CD4-positive, alpha-beta T cell treated with Interferon alpha-2 for 1 hour (primary cell): ENCODE data around the gene ZBTB46.

Source experiments
- DNase-seq, 2 donors: peaks; one replicate each; pipeline ENCODE4 v3.0.0-alpha.2; 2020 to 2022

The ZBTB46 gene

DNA sequence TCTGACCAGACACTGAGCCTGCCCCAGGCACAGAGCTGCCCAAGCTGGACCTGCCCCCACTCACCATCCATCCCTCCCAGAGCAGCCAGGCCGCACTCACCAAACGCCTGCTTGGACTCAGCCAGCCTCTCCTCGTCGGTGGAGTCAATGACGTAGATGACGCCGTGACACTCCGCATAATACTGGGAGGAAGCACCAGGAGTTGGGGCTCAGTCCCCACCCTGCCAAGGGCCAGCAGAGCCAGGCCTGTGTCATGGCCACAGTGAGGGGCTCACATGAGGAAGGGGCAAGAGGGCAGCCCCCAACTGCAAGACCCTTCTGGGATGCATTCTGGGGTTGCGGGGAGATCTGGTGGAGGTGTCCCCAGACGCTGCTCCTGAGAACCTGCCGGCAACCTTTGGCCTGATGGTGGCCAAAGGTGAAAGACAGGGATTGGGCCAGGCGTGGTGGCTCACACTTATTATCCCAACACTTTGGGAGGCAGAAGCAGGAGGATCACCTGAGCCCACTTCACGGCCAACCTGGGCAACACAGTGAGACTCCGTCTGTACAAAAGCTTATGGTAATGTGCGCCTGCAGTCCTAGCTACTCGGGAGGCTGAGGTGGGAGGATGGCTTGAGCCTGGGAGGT lies 128.9 kb downstream of the ZBTB46 start:
- DNase-seq = no peak

DNA sequence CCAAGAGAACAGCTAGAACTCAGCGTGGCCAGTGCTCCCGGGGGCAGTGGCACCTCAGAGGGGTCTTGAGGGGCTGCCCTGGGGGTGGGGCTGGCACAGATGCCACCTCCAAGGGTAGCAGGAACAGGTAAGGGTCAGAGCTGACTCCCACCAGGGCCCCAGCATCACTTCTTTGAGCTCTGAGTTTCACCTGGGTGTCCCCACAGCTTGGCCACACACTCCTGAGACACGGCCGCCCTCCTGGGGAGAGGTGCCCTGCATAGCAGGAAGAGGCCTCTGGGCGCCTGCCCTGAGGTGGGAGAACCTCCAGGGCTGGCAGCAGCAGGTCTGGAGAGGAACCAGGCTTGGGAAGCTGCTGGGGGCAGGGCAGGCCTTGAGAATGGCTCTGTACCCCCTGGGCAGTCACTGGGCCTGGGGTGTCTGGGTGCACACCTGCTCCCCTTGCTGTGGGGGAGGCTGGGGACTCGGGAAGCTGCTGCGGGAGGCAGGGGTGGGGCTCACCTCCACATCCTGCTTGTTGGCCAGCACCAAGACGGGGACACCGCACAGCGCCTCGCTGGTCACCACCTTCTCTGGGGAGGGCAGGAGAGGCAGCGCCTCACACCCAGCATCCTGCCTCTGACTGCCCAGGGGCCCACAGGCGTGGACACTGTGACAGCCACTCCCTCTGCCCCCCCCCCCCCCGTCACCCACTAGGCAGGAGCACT lies 129.6 kb downstream of the ZBTB46 start:
- no peak for DNase-seq

DNA sequence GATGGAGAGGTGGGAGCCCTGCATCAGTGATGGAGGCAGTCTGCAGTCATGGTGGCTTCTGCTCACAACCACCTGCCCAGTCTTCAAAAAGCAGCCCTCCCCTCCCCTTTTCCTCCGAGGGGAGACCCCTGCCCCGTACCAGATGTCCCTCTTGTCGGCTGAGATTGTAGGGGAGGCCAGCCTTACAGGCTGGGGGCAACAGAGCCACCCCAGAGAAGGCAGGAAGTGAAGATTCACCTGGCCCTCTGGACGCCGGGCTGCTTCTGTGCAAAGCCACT lies 130.1 kb downstream of the ZBTB46 start:
- no peak for DNase-seq

DNA sequence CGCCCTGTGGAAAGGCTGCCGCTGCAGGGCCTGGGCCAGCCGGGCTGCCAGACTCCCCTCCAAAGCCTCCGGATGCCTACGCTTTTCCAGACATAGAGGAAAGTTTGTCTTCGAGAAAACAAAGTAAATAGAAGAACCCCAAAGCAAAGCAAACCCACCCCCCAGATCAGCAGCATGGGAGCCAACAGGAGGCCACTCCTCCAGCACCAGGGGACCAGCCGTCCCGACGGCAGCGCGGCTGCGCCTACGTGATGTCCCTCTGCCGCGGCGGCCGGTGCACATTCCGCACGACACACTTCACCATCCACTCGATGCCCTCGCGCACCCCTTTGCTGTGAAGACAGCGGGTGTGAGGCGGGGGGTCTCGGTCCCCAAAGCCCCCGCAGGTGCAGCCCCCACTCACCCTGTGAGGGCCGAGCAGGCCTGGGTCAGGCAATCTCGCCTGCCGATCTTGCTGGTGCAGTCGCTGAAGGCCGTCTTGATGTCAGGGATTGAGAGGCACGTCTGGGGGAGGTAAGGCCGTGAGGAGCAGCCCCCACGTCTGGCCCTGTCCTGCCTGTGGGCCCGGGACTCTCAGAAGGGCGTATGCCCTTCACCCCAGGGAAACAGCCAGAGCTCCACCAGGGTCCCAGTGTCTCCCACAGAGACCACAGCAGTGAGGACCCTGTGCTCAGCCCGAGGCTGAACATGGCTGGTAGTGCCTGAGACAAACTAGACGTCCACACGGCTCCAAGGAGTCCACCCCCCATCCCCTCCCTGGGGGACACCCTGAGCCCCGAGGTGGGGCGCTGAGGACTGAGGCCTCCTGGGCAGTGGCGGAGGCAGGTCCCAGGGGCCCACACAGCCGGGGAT lies 130.6 kb downstream of the ZBTB46 start:
- DNase-seq = no peak

DNA sequence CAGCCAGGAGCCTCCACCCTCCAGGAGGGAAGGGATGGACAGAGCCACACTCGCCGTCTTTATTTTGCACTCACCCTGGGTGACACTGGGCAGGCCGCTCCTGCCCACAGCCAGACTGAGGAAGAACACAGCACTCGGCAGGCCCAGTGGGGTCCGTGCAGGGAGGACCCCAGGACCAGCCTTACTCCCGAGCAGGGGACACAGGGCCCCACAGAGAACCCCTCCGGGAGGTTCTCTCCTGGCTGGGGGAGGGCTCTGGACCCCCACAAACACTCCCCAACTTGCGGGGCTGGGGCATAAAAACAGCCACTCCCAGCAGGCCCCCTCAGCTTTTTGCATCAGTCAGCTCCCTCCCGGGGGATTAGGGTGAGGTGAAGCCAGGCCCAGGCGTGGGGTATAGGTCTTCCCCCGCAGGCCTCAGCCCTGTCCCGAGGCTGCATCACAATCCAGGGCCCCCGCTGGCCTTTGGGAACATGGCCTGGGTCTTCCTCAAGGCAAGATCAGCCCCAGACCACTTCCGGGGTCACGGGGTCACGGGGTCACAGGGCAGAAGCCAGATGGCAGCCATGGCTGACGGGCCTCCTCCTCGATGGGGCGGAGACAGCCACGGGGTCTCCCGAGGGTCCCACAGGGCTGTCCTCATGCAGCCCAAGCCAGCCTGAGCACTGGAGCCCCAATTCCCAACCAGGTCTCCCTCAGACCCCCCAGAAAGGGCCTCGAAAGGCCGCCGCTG lies 131.4 kb downstream of the ZBTB46 start:
- DNase-seq = no peak

DNA sequence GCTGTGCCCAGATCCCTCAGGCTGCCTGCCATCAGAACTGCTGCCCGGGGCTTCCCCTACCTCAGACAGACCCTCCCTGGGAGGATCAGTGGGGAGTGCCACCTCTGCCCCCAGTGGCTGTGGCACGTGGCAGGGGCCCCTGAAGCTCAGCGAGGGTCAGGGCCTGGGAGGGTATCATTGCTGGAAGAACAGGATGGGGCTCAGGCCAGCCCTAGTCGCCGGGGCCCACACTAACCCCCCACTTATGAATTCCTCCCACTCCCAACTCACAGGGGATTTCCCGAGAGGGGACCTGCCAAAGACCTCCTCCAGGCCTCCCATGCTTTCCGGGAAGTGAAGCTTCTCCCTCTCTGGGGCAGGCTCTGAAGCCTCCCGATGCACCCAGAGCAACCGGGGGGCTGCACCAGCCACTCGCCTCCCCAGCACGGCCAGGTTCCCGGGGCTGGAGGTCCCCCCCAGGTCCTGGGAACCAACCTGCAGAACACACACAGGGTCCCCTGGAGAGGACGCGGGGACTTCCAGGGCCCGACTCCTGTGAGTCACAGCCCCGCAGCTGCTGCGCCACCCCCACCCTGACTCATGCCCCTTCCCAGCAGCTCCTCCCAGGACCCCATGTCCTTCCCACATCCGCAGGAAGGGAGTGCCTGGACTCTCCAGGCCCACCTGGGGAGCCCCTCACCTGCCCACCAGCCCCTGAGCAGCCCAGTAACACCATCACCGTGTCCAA lies 132.2 kb downstream of the ZBTB46 start:
- DNase-seq = no peak

DNA sequence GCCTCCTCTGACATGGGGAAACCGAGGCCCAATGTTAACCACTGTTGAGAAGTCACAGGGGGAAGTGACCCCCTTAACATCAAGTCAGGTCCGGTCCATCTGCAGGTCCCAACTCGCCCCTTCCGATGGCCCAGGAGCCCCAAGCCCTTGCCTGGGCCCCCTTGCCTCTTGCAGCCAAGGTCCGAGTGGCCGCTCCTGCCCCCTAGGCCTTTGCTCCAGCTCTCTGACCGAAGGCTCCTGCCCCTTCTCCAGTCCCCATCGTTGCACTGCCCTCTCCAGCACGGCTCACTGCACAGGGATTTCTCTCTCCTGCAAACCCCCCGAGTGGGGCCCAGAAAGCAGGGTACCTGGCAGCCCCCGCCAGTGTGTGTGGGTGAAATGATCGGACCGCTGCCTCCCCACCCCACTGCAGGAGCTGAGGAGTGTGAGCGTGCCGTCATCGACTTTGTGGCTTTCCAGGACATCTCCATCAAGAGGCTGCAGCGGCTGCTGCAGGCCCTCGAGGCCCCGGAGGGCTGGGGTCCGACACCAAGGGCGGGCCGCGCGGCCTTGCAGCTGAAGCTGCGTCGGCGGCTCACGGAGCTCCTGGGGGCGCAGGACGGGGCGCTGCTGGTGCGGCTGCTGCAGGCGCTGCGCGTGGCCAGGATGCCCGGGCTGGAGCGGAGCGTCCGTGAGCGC lies 133.1 kb downstream of the ZBTB46 start:
- no peak for DNase-seq

DNA sequence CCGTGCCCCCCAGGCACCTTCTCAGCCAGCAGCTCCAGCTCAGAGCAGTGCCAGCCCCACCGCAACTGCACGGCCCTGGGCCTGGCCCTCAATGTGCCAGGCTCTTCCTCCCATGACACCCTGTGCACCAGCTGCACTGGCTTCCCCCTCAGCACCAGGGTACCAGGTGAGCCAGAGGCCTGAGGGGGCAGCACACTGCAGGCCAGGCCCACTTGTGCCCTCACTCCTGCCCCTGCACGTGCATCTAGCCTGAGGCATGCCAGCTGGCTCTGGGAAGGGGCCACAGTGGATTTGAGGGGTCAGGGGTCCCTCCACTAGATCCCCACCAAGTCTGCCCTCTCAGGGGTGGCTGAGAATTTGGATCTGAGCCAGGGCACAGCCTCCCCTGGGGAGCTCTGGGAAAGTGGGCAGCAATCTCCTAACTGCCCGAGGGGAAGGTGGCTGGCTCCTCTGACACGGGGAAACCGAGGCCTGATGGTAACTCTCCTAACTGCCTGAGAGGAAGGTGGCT lies 133.7 kb downstream of the ZBTB46 start:
- DNase-seq = no peak

DNA sequence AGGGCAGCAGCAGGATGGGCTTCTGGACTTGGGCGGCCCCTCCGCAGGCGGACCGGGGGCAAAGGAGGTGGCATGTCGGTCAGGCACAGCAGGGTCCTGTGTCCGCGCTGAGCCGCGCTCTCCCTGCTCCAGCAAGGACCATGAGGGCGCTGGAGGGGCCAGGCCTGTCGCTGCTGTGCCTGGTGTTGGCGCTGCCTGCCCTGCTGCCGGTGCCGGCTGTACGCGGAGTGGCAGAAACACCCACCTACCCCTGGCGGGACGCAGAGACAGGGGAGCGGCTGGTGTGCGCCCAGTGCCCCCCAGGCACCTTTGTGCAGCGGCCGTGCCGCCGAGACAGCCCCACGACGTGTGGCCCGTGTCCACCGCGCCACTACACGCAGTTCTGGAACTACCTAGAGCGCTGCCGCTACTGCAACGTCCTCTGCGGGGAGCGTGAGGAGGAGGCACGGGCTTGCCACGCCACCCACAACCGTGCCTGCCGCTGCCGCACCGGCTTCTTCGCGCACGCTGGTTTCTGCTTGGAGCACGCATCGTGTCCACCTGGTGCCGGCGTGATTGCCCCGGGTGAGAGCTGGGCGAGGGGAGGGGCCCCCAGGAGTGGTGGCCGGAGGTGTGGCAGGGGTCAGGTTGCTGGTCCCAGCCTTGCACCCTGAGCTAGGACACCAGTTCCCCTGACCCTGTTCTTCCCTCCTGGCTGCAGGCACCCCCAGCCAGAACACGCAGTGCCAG lies 134.3 kb downstream of the ZBTB46 start, which contains the start of gene TNFRSF6B:
Gene TNFRSF6B, plus strand, starts transcription at position 25 of the 729 bp plus-strand sequence. Its CDS starts 116 bp downstream, at position 141.
- no peak for DNase-seq

DNA sequence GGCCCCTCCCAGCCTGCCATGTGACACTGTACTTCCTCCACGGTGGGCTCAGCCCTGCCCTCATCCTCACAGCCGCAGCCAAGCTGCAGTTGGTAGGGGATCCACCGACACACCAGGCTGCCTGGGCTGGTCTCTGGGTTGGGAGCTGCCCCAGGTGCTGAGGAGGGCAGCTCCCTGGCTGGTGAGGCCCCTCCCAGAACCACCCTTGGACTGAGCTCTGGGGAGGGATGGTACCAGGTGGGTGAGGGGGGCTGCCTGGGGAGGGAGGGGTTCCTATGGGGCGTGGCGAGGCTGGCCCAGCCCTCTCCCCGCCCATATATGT lies 134.8 kb downstream of the ZBTB46 start:
- peak; percentile 34 to 39 for DNase-seq

DNA sequence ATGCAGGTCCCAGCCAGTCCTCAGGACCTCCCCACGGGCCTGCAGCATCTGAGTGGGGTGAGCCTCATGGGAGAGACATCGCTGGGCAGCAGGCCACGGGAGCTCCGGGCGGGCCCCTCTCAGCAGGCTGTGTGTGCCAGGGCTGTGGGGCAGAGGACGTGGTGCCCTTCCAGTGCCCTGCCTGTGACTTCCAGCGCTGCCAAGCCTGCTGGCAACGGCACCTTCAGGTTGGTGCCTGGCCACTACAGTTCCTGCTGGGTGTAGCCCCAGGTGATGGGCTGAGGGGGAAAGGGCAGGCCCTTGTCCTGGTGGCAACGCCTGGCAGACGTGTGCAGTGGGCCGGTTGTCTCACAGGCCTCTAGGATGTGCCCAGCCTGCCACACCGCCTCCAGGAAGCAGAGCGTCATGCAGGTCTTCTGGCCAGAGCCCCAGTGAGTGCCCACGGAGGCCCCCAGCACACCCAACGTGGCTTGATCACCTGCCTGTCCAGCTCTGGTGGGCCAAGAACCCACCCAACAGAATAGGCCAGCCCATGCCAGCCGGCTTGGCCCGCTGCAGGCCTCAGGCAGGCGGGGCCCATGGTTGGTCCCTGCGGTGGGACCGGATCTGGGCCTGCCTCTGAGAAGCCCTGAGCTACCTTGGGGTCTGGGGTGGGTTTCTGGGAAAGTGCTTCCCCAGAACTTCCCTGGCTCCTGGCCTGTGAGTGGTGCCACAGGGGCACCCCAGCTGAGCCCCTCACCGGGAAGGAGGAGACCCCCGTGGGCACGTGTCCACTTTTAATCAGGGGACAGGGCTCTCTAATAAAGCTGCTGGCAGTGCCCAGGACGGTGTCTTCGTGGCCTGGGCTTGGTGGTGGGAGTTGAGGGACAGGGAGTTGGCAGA lies 135.4 kb downstream of the ZBTB46 start:
- no peak for DNase-seq

DNA sequence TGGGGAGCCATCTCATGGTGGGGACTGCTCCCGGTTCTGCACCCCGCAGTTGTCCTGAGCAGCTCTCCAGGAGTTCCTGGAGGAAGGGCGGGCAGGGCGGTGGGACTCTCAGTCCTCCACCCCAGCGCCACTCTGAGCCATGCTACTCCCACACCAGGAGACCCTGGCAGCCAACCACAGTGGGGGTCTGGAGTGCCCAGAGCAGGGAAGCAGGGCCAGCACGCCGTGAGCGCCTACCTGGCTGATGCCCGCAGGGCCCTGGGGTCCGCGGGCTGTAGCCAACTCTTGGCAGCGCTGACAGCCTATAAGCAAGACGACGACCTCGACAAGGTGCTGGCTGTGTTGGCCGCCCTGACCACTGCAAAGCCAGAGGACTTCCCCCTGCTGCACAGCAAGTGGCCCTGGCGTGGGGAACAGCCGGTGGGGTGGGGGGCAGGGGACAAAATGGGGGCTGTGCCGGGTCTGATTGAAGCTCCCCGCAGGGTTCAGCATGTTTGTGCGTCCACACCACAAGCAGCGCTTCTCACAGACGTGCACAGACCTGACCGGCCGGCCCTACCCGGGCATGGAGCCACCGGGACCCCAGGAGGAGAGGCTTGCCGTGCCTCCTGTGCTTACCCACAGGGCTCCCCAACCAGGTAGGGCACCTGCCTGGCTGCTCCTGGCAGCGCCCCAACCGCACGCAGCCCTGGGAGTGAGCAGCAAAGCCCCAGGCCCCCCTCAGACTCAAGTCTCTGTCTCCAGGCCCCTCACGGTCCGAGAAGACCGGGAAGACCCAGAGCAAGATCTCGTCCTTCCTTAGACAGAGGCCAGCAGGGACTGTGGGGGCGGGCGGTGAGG lies 136.3 kb downstream of the ZBTB46 start:
- no peak for DNase-seq

DNA sequence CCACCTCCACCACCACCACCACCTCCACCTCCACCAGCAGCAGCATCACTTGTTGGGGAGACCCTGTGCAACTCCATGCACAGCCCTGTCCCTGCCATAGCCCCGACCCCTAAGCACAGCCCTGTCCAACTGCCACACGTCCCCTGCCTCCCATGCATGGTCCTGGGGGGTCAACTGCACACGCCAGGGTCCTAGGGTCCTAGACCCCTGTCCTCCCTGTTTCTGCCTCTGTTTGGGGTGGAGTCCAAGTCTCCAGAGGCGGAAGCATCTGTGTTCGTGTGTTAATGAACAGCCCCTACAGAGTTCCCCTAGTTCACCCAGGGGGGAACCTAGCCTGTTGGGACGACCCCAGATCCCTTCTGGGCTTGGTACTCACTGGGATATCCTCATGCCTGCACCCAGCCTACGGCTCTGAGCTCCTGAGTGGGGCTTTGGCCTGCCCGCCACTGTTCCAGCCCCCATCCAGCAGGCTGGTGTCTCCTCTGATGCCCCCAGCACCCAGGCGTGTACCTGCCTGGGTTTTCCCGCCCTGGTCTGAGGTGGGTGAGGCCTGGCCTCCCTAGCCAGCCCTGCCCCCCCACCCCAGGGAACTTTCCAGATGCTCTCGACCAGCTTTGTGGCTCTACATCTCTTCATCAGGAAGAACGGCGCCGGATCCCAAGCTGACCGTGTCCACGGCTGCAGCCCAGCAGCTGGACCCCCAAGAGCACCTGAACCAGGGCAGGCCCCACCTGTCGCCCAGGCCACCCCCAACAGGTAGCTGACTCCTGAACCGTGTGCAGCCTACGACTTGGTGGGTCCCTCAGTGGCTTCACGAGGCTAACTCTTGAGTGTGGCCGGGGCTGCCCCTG lies 137.1 kb downstream of the ZBTB46 start:
- no peak for DNase-seq
